Measurements from ENCODE around the gene TCERG1.

TCERG1 gene

GRCh38 chr5:146446861-146447733, at the start of gene TCERG1:
TSS of gene TCERG1 (plus strand) at chr5:146447333. CDS start at chr5:146447350, 17 bp downstream.
- Histone ChIP-seq H3K9ac (ENCODE audit: low read depth, low read length) (peak within 1 kb of the TSS; percentile 100), H3K4me3 (ENCODE audit: low read length) (peak within 1 kb of the TSS; percentile 99), H3K4me1 (ENCODE audit: insufficient read depth, low read length) (peaks cover 17% of the 10 kb centered on the region; the same call in 1 of the 2 replicates), H3K9me3 (ENCODE audit: insufficient read depth, low read depth, low read length) (no peaks in the 10 kb centered on the region), H3K36me3 (ENCODE audit: insufficient read depth, low read depth, low read length) (no peaks in the 10 kb centered on the region), H3K27me3 (ENCODE audit: insufficient read depth, low read length) (no peaks in the 10 kb centered on the region), H3K27ac (ENCODE audit: low read length) (peak within 1 kb of the TSS; percentile 97)

GRCh38 chr5:146398826-146399225, 48.3 kb upstream of the TCERG1 start:
- Histone ChIP-seq H3K36me3 (ENCODE audit: insufficient read depth, low read depth, low read length) (no peaks in the 10 kb centered on the region), H3K27ac (ENCODE audit: low read length) (no peak overlapping the region), H3K9me3 (ENCODE audit: insufficient read depth, low read depth, low read length) (no peaks in the 10 kb centered on the region), H3K4me1 (ENCODE audit: insufficient read depth, low read length) (no peaks in the 10 kb centered on the region), H3K4me3 (ENCODE audit: low read length) (no peak overlapping the region), H3K9ac (ENCODE audit: low read depth, low read length) (no peak overlapping the region), H3K27me3 (ENCODE audit: insufficient read depth, low read length) (no peaks in the 10 kb centered on the region; the same call in 1 of the 2 replicates)

GRCh38 chr5:146399481-146399880, 47.7 kb upstream of the TCERG1 start:
- H3K27ac ChIP-seq (ENCODE audit: low read length), result no peak overlapping the region
- no peaks in the 10 kb centered on the region for H3K4me1 ChIP-seq (ENCODE audit: insufficient read depth, low read length)
- no peak overlapping the region for H3K4me3 ChIP-seq (ENCODE audit: low read length)
- no peaks in the 10 kb centered on the region; the same call in 1 of the 2 replicates for H3K27me3 ChIP-seq (ENCODE audit: insufficient read depth, low read length)
- H3K36me3 ChIP-seq (ENCODE audit: insufficient read depth, low read depth, low read length), result no peaks in the 10 kb centered on the region
- H3K9ac ChIP-seq (ENCODE audit: low read depth, low read length), result no peak overlapping the region
- no peaks in the 10 kb centered on the region for H3K9me3 ChIP-seq (ENCODE audit: insufficient read depth, low read depth, low read length)

- no peaks in the 10 kb centered on the region; the same call in 1 of the 2 replicates for H3K27me3 ChIP-seq (ENCODE audit: insufficient read depth, low read length)
- H3K4me1 ChIP-seq (ENCODE audit: insufficient read depth, low read length), result no peaks in the 10 kb centered on the region
- H3K36me3 ChIP-seq (ENCODE audit: insufficient read depth, low read depth, low read length), result no peaks in the 10 kb centered on the region
- H3K4me3 ChIP-seq (ENCODE audit: low read length), result no peak overlapping the region
- no peak overlapping the region for H3K9ac ChIP-seq (ENCODE audit: low read depth, low read length)
- no peaks in the 10 kb centered on the region for H3K9me3 ChIP-seq (ENCODE audit: insufficient read depth, low read depth, low read length)
- H3K27ac ChIP-seq (ENCODE audit: low read length), result no peak overlapping the region
These were observed 46.9 kb upstream of the TCERG1 start for GRCh38 chr5:146400201-146400600.

- Histone ChIP-seq H3K27ac (ENCODE audit: low read length) (no peak overlapping the region), H3K9ac (ENCODE audit: low read depth, low read length) (no peak overlapping the region), H3K4me3 (ENCODE audit: low read length) (no peak overlapping the region), H3K4me1 (ENCODE audit: insufficient read depth, low read length) (no peaks in the 10 kb centered on the region), H3K9me3 (ENCODE audit: insufficient read depth, low read depth, low read length) (no peaks in the 10 kb centered on the region), H3K27me3 (ENCODE audit: insufficient read depth, low read length) (no peaks in the 10 kb centered on the region; the same call in 1 of the 2 replicates), H3K36me3 (ENCODE audit: insufficient read depth, low read depth, low read length) (no peaks in the 10 kb centered on the region)
These were observed 46.1 kb upstream of the TCERG1 start for GRCh38 chr5:146401021-146401420.

- Histone ChIP-seq H3K27me3 (ENCODE audit: insufficient read depth, low read length) (no peaks in the 10 kb centered on the region; the same call in 1 of the 2 replicates), H3K36me3 (ENCODE audit: insufficient read depth, low read depth, low read length) (no peaks in the 10 kb centered on the region), H3K4me3 (ENCODE audit: low read length) (no peak overlapping the region), H3K4me1 (ENCODE audit: insufficient read depth, low read length) (no peaks in the 10 kb centered on the region), H3K9ac (ENCODE audit: low read depth, low read length) (no peak overlapping the region), H3K9me3 (ENCODE audit: insufficient read depth, low read depth, low read length) (no peaks in the 10 kb centered on the region), H3K27ac (ENCODE audit: low read length) (no peak overlapping the region)
These were observed 44.2 kb upstream of the TCERG1 start for GRCh38 chr5:146402949-146403348.

- H3K27ac ChIP-seq (ENCODE audit: low read length), result no peak overlapping the region
- H3K4me1 ChIP-seq (ENCODE audit: insufficient read depth, low read length), result 0 out of 2 replicates have a peak, but pooled peaks cover 7% of the 10 kb centered on the region
- H3K9ac ChIP-seq (ENCODE audit: low read depth, low read length), result no peak overlapping the region
- H3K36me3 ChIP-seq (ENCODE audit: insufficient read depth, low read depth, low read length), result no peaks in the 10 kb centered on the region
- no peaks in the 10 kb centered on the region for H3K27me3 ChIP-seq (ENCODE audit: insufficient read depth, low read length)
- H3K9me3 ChIP-seq (ENCODE audit: insufficient read depth, low read depth, low read length), result no peaks in the 10 kb centered on the region
- no peak overlapping the region for H3K4me3 ChIP-seq (ENCODE audit: low read length)
These were observed 38.0 kb upstream of the TCERG1 start for GRCh38 chr5:146409054-146409671.

- Histone ChIP-seq H3K27ac (ENCODE audit: low read length) (no peak overlapping the region), H3K27me3 (ENCODE audit: insufficient read depth, low read length) (no peaks in the 10 kb centered on the region), H3K9ac (ENCODE audit: low read depth, low read length) (no peak overlapping the region), H3K36me3 (ENCODE audit: insufficient read depth, low read depth, low read length) (no peaks in the 10 kb centered on the region), H3K9me3 (ENCODE audit: insufficient read depth, low read depth, low read length) (no peaks in the 10 kb centered on the region), H3K4me3 (ENCODE audit: low read length) (no peak overlapping the region), H3K4me1 (ENCODE audit: insufficient read depth, low read length) (0 out of 2 replicates have a peak, but pooled peaks cover 7% of the 10 kb centered on the region)
These were observed 36.9 kb upstream of the TCERG1 start for GRCh38 chr5:146410272-146410671.

GRCh38 chr5:146419696-146420095, 27.4 kb upstream of the TCERG1 start:
- Histone ChIP-seq H3K4me1 (ENCODE audit: insufficient read depth, low read length) (no peaks in the 10 kb centered on the region), H3K36me3 (ENCODE audit: insufficient read depth, low read depth, low read length) (no peaks in the 10 kb centered on the region), H3K27ac (ENCODE audit: low read length) (no peak overlapping the region), H3K4me3 (ENCODE audit: low read length) (no peak overlapping the region), H3K9me3 (ENCODE audit: insufficient read depth, low read depth, low read length) (no peaks in the 10 kb centered on the region), H3K9ac (ENCODE audit: low read depth, low read length) (no peak overlapping the region), H3K27me3 (ENCODE audit: insufficient read depth, low read length) (no peaks in the 10 kb centered on the region)

GRCh38 chr5:146425023-146425422, 22.1 kb upstream of the TCERG1 start:
- Histone ChIP-seq H3K4me1 (ENCODE audit: insufficient read depth, low read length) (no peaks in the 10 kb centered on the region), H3K9me3 (ENCODE audit: insufficient read depth, low read depth, low read length) (no peaks in the 10 kb centered on the region), H3K4me3 (ENCODE audit: low read length) (no peak overlapping the region), H3K36me3 (ENCODE audit: insufficient read depth, low read depth, low read length) (no peaks in the 10 kb centered on the region), H3K27me3 (ENCODE audit: insufficient read depth, low read length) (no peaks in the 10 kb centered on the region; the same call in 1 of the 2 replicates), H3K9ac (ENCODE audit: low read depth, low read length) (no peak overlapping the region), H3K27ac (ENCODE audit: low read length) (no peak overlapping the region)

GRCh38 chr5:146426305-146426704, 20.8 kb upstream of the TCERG1 start:
- Histone ChIP-seq H3K4me3 (ENCODE audit: low read length) (no peak overlapping the region), H3K9me3 (ENCODE audit: insufficient read depth, low read depth, low read length) (no peaks in the 10 kb centered on the region), H3K36me3 (ENCODE audit: insufficient read depth, low read depth, low read length) (no peaks in the 10 kb centered on the region), H3K4me1 (ENCODE audit: insufficient read depth, low read length) (no peaks in the 10 kb centered on the region), H3K27ac (ENCODE audit: low read length) (no peak overlapping the region), H3K27me3 (ENCODE audit: insufficient read depth, low read length) (no peaks in the 10 kb centered on the region; the same call in 1 of the 2 replicates), H3K9ac (ENCODE audit: low read depth, low read length) (no peak overlapping the region)
